ENCODE data around the gene EQTN. TPM values are rescaled to one million over a fixed set of nuclear protein-coding genes. Genes with fewer than 3 reads are reported as not detected.

The EQTN gene
- total and polyA plus RNA-seq, 3 donors from 2014 or later = 10.5 to 44.9 (median 33.0) TPM

DNA sequence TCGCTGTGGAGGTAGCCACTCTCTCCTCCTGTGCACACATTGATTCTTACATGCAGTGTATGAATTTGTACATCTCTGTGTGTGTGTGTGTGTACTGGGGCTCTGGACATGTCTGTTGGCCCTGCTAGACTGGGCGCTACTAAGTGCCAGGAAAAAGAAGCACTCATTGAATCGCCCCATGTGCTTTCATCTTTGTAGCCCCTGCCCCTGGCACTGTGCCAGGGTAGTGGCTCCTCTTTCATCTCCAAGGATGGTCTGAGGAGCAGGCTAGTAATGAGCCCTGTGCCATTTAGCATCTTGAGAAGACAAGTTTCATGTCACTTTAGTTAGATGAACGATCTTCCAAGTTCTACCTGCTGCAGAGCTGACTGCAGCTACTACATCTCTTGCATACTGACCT lies 34.4 kb upstream of the EQTN start:
- H3K27me3 ChIP-seq = no peaks in the 10 kb centered on the region
- DNase-seq = no peak
- H3K4me1 ChIP-seq = peaks cover 3% of the 10 kb centered on the region
- no peaks in the 10 kb centered on the region for H3K36me3 ChIP-seq (ENCODE audit: low read depth, missing control alignments)
- no peak for TF ChIP-seq POLR2A (IDR thresholded peaks at IDR 0.05)
- TF ChIP-seq, protein P1, sequence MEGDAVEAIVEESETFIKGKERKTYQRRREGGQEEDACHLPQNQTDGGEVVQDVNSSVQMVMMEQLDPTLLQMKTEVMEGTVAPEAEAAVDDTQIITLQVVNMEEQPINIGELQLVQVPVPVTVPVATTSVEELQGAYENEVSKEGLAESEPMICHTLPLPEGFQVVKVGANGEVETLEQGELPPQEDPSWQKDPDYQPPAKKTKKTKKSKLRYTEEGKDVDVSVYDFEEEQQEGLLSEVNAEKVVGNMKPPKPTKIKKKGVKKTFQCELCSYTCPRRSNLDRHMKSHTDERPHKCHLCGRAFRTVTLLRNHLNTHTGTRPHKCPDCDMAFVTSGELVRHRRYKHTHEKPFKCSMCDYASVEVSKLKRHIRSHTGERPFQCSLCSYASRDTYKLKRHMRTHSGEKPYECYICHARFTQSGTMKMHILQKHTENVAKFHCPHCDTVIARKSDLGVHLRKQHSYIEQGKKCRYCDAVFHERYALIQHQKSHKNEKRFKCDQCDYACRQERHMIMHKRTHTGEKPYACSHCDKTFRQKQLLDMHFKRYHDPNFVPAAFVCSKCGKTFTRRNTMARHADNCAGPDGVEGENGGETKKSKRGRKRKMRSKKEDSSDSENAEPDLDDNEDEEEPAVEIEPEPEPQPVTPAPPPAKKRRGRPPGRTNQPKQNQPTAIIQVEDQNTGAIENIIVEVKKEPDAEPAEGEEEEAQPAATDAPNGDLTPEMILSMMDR (IDR thresholded peaks at IDR 0.05) = no peak
- intact Hi-C loops (cut with DNase I; ENCODE audit: low total_unique reads) = loop anchor here (5.0 kb wide), 2 partner anchors 196 to 216 kb away; partner anchors contain the start of gene MOB3B
- H3K9me3 ChIP-seq = no peaks in the 10 kb centered on the region
- H3K4me3 ChIP-seq = no peak overlapping the region
- WGBS, 2 donors = 83 to 96% methylated on average over 4 of the region's 4 CpGs
- no peak overlapping the region for H3K27ac ChIP-seq

DNA sequence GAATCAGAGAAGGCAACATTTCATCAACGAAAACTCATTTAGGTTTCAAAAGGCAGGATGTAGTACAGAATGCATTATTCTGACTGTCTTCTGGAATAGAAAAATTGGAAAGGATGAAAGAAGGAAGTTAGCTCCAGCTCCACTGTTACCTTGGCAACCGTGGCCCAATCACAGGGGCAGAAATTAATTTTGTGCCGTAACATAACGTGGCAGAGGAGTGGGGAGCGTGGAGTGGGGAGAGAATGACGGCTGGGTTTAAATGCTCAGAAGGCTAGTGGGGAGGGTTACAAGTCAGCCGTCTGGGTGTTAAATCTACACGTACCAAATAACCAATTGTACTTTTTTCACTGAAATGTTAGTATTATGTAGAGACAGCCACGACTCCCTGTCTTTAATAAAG lies 32.3 kb upstream of the EQTN start:
- WGBS, 2 donors = 51 to 65% methylated on average over 9 of the region's 9 CpGs
- no peaks in the 10 kb centered on the region for H3K27me3 ChIP-seq
- no peaks in the 10 kb centered on the region for H3K9me3 ChIP-seq
- intact Hi-C loops (cut with DNase I; ENCODE audit: low total_unique reads) = no loop called here
- no peak overlapping the region for H3K27ac ChIP-seq
- peaks cover 3% of the 10 kb centered on the region for H3K4me1 ChIP-seq
- H3K4me3 ChIP-seq = no peak overlapping the region
- no peak for DNase-seq
- TF ChIP-seq POLR2A (IDR thresholded peaks at IDR 0.05) = no peak
- TF ChIP-seq, protein P1 (IDR thresholded peaks at IDR 0.05) = no peak
- H3K36me3 ChIP-seq (ENCODE audit: low read depth, missing control alignments) = no peaks in the 10 kb centered on the region

DNA sequence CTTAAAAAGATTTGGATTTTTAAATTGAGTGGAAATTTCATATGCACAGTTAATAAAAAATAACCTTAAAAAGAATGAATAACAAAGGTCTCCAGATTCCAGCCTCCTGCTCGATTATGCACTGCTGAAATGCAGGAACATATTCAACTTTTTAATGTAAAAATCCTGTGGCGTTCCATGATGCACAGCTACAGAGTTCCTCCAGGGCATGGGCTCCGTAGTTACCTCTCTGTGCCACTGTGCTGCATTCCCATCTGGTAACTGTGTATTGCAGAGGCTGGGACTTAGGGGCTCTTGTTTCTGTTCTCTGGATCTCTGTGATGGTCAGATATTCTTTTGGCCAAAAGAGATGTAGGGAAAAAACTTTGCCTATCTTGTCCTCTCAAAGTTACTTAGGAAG lies 31.5 kb upstream of the EQTN start:
- intact Hi-C loops (cut with DNase I; ENCODE audit: low total_unique reads) = no loop called here
- no peak overlapping the region for H3K27ac ChIP-seq
- peaks cover 3% of the 10 kb centered on the region for H3K4me1 ChIP-seq
- TF ChIP-seq POLR2A (IDR thresholded peaks at IDR 0.05) = no peak
- TF ChIP-seq, protein P1 (IDR thresholded peaks at IDR 0.05) = no peak
- no peaks in the 10 kb centered on the region for H3K36me3 ChIP-seq (ENCODE audit: low read depth, missing control alignments)
- H3K4me3 ChIP-seq = no peak overlapping the region
- no peak for DNase-seq
- WGBS, 2 donors = 64 to 68% methylated on average over 3 of the region's 3 CpGs
- H3K9me3 ChIP-seq = no peaks in the 10 kb centered on the region
- no peaks in the 10 kb centered on the region for H3K27me3 ChIP-seq

DNA sequence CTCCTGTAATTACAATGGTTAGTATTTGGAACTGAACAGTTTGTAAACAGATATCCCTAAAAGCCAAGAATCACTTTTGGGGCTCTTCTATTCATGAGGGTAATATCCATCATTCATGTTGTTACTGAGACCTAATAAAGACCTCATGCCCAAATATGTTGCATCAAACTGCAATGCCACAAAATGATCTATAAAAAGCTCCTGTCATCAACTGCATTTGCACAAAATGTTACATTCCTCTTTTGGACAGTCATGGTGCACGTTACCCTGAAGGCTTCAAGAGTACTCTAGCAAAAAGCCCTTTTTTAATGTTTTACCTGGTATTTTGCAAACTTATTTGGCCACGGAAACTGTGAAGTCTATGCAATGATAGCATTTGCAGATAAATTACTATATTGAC lies 14.2 kb upstream of the EQTN start:
- 83% methylated on average over 2 of the region's 2 CpGs for WGBS, 2 donors
- no peaks in the 10 kb centered on the region for H3K27me3 ChIP-seq
- H3K4me3 ChIP-seq = no peak overlapping the region
- no peak overlapping the region for H3K27ac ChIP-seq
- H3K4me1 ChIP-seq = no peaks in the 10 kb centered on the region
- no peaks in the 10 kb centered on the region for H3K36me3 ChIP-seq (ENCODE audit: low read depth, missing control alignments)
- no peaks in the 10 kb centered on the region for H3K9me3 ChIP-seq
- DNase-seq = no peak
- intact Hi-C loops (cut with DNase I; ENCODE audit: low total_unique reads) = no loop called here
- no peak for TF ChIP-seq POLR2A (IDR thresholded peaks at IDR 0.05)
- TF ChIP-seq, protein P1 (IDR thresholded peaks at IDR 0.05) = no peak

DNA sequence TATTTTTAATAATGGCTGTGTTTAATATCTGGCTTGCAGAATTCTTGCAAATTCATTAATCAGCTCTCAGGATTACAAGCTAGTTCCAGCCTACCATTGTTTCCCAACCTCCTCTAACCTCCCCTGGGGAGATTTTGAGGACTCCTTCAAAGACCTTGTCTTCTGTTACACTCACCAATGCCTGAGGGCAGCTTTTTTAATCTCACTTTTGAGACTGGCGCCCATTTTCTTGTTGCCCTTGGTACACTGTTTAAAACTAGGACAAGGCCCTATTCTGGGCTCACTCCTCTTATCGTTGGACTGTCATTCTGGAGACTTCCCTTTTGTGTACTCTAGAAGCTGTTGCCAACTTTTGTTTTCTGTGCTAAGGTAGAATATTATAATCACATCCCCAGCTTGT lies 13.6 kb upstream of the EQTN start:
- WGBS, 2 donors = 59 to 64% methylated on average over 2 of the region's 2 CpGs
- Histone ChIP-seq H3K27me3 (no peaks in the 10 kb centered on the region), H3K4me3 (no peak overlapping the region), H3K36me3 (ENCODE audit: low read depth, missing control alignments) (no peaks in the 10 kb centered on the region), H3K9me3 (no peaks in the 10 kb centered on the region), H3K4me1 (no peaks in the 10 kb centered on the region), H3K27ac (no peak overlapping the region)
- TF ChIP-seq, protein P1 (IDR thresholded peaks at IDR 0.05) = no peak
- TF ChIP-seq POLR2A (IDR thresholded peaks at IDR 0.05) = no peak
- no peak for DNase-seq
- intact Hi-C loops (cut with DNase I; ENCODE audit: low total_unique reads) = no loop called here

All from testis (tissue), 3 donors.